ENCODE measurements around the gene CNGA4. TPM values are rescaled to one million over a fixed set of nuclear protein-coding genes. Genes with fewer than 3 reads are reported as not detected.
A peak's percentile ranks its signal among the peaks of the same experiment; 100 is the strongest.

Gene CNGA4
- total RNA-seq, 1 donor from 2014 or later, result 3.8 TPM

- DNase-seq (no peak), ATAC-seq (no peak)
- Histone ChIP-seq H3K9me3 (no peaks in the 10 kb centered on the region), H3K4me3 (no peak overlapping the region), H3K4me1 (no peaks in the 10 kb centered on the region), H3K36me3 (peaks cover 36% of the 10 kb centered on the region), H3K27ac (no peak overlapping the region), H3K27me3 (ENCODE audit: low read depth) (no peaks in the 10 kb centered on the region)
- intact Hi-C loops (cut with DNase I), result no loop called here
- TF ChIP-seq CTCF (IDR thresholded peaks at IDR 0.05), result no peak
These were observed 34.2 kb upstream of the CNGA4 start for GRCh38 chr11:6204706-6205105.

- DNase-seq, result no peak
- no peak within 1 kb of the TSS for H3K4me3 ChIP-seq
- TF ChIP-seq CTCF (IDR thresholded peaks at IDR 0.05), result no peak
- H3K9me3 ChIP-seq, result no peaks in the 10 kb centered on the region
- H3K27ac ChIP-seq, result no peak within 1 kb of the TSS
- ATAC-seq, result no peak
- intact Hi-C loops (cut with DNase I), result no loop called here
- H3K36me3 ChIP-seq, result peaks cover 43% of the 10 kb centered on the region
- no peaks in the 10 kb centered on the region for H3K27me3 ChIP-seq (ENCODE audit: low read depth)
- H3K4me1 ChIP-seq, result no peaks in the 10 kb centered on the region
These were observed 33.5 kb upstream of the CNGA4 start, which contains the start of gene C11orf42 for GRCh38 chr11:6205366-6205765. Gene C11orf42, plus strand, starts transcription at chr11:6205557. Its CDS starts 59 bp downstream, at chr11:6205616.

- TF ChIP-seq CTCF (IDR thresholded peaks at IDR 0.05), result no peak
- Histone ChIP-seq H3K4me1 (no peaks in the 10 kb centered on the region), H3K36me3 (peaks cover 55% of the 10 kb centered on the region), H3K4me3 (no peak overlapping the region), H3K27me3 (ENCODE audit: low read depth) (no peaks in the 10 kb centered on the region), H3K9me3 (no peaks in the 10 kb centered on the region), H3K27ac (no peak overlapping the region)
- DNase-seq (no peak), ATAC-seq (no peak)
- intact Hi-C loops (cut with DNase I), result no loop called here
These were observed 32.3 kb upstream of the CNGA4 start for GRCh38 chr11:6206456-6207180.

GRCh38 chr11:6209801-6210200 is 29.1 kb upstream of the CNGA4 start:
- no peak for TF ChIP-seq CTCF (IDR thresholded peaks at IDR 0.05)
- no peak overlapping the region for H3K27ac ChIP-seq
- no peak for DNase-seq

GRCh38 chr11:6210274-6210955 is 28.5 kb upstream of the CNGA4 start:
- Histone ChIP-seq H3K4me1 (no peaks in the 10 kb centered on the region), H3K36me3 (peaks cover 90% of the 10 kb centered on the region), H3K9me3 (no peaks in the 10 kb centered on the region), H3K27ac (no peak overlapping the region), H3K4me3 (no peak overlapping the region), H3K27me3 (ENCODE audit: low read depth) (no peaks in the 10 kb centered on the region)
- intact Hi-C loops (cut with DNase I), result no loop called here
- no peak for TF ChIP-seq CTCF (IDR thresholded peaks at IDR 0.05)
- DNase-seq (no peak), ATAC-seq (no peak)

More at GRCh38 chr11:6209801-6210200, 29.1 kb upstream of the CNGA4 start:
- Histone ChIP-seq H3K4me1 (no peaks in the 10 kb centered on the region), H3K9me3 (no peaks in the 10 kb centered on the region), H3K4me3 (no peak overlapping the region), H3K36me3 (peaks cover 87% of the 10 kb centered on the region), H3K27me3 (ENCODE audit: low read depth) (no peaks in the 10 kb centered on the region)
- peak in 1 of 2 donors; percentile 12 for ATAC-seq
- intact Hi-C loops (cut with DNase I), result no loop called here
